ENCODE data around the gene HSPB7. TPM values are rescaled to one million over a fixed set of nuclear protein-coding genes. Genes with fewer than 3 reads are reported as not detected.

Gene HSPB7
- total RNA-seq, 1 experiment from 2014 or later: not detected

GRCh38 chr1:16011936-16012589 is 5.8 kb downstream of the HSPB7 start:
- Histone ChIP-seq H2BK5ac (ENCODE audit: insufficient read length, low read length) (no peak overlapping the region), H3T11ph (ENCODE audit: low read length) (no peak overlapping the region), H3K27me3 (ENCODE audit: insufficient read depth, low read length) (no peaks in the 10 kb centered on the region), H4K20me1 (ENCODE audit: control insufficient read depth, insufficient read depth, insufficient read length) (no peaks in the 10 kb centered on the region), H3K18ac (ENCODE audit: insufficient read length, low read depth, low read length) (no peak overlapping the region), H3K56ac (ENCODE audit: insufficient read length, low read depth, low read length) (no peak overlapping the region), H4K8ac (replicated peaks; ENCODE audit: insufficient read length, low read depth, low read length) (no peak overlapping the region), H2AK5ac (ENCODE audit: insufficient read length, low read length) (no peak overlapping the region), H2BK20ac (ENCODE audit: low read depth, low read length, poor library complexity, severe bottlenecking) (no peak overlapping the region), H4K91ac (ENCODE audit: insufficient read length, low read depth, low read length) (no peak overlapping the region), H3K79me2 (ENCODE audit: insufficient read depth, low read length) (no peaks in the 10 kb centered on the region), H3K9me3 (ENCODE audit: control insufficient read depth, low read depth, low read length) (no peaks in the 10 kb centered on the region), H3K79me1 (ENCODE audit: insufficient read depth, low read depth, low read length, poor library complexity, severe bottlenecking) (no peaks in the 10 kb centered on the region), H2BK120ac (ENCODE audit: low read depth, low read length, poor library complexity, severe bottlenecking) (no peak overlapping the region), H3K14ac (ENCODE audit: insufficient read depth, low read length) (peak overlapping the region; percentile 48), H3K4me2 (ENCODE audit: insufficient read depth, insufficient read length, low read length) (peak overlapping the region; percentile 65), H2AFZ (ENCODE audit: low read length) (no peak overlapping the region), H4K5ac (ENCODE audit: insufficient read length, low read depth, low read length) (no peak overlapping the region), H2BK12ac (ENCODE audit: insufficient read length, low read depth, low read length) (no peak overlapping the region), H3K23ac (ENCODE audit: insufficient read length, low read depth, low read length) (no peak overlapping the region), H3K9ac (ENCODE audit: extremely low read depth, insufficient read length, low read length) (no peak overlapping the region), H2BK15ac (ENCODE audit: low read depth, low read length) (no peak overlapping the region), H3K4me1 (ENCODE audit: insufficient read depth, low read length) (peaks cover 8% of the 10 kb centered on the region; the same call in 1 of the 2 replicates), H3K4ac (ENCODE audit: low read depth, low read length) (no peak overlapping the region), H3K27ac (ENCODE audit: insufficient read length, low read depth, low read length) (no peak overlapping the region), H3K23me2 (ENCODE audit: insufficient read length, low read depth, low read length, poor library complexity, severe bottlenecking) (no peaks in the 10 kb centered on the region)
- Mint-ChIP-seq H3K27ac (peak overlapping the region in 2 of 3 experiments; percentile 64 to 86; a peak in 1 of 7 replicates), H3K27me3 (ENCODE audit: low read depth) (peaks cover 2% of the 10 kb centered on the region), H3K36me3 (ENCODE audit: insufficient read depth in 1 of 3, low read depth in 3 of 3) (no peaks in the 10 kb centered on the region), H3K4me3 (peak overlapping the region; percentile 52 to 60), H3K4me1 (peaks cover 22 to 37% of the 10 kb centered on the region in 2 experiments), H3K9me3 (no peaks in the 10 kb centered on the region)
- WGBS (ENCODE audit: extremely low coverage, insufficient read length, low lambda C conversion rate): no CpG with 5 or more reads among the region's 11 CpGs
- TF ChIP-seq CTCF (conservative IDR thresholded peaks at IDR 0.05): no peak
- DNase-seq: no peak
